Panc1 (cell line): ENCODE data around the gene NFATC1. TPM values are rescaled to one million over a fixed set of nuclear protein-coding genes. Genes with fewer than 3 reads are reported as not detected.

Experiments used
- ATAC-seq: fragments of 200-7000 bp; cut with Tn5 transposase; 2 replicates; pipeline ENCODE4 v1.9.1; 2020; ENCODE audit warnings: mild to moderate bottlenecking, moderate library complexity
- BruUV-seq: library from RNA; stranded (reverse); fragments of 400-500 nt; replicated peaks from 2 replicates; lab custom pipeline; 2021; lab: Mats Ljungman, UMichigan
- CTCF ChIA-PET: fragments of 300-600 bp; sonication (Branson Sonifier 250); formaldehyde crosslinking; loops from one replicate; lab custom pipeline; 2022; ENCODE audit warnings: antibody characterized with exemption; lab: Charles Lee
- POLR2A ChIA-PET: fragments of 300-600 bp; sonication (Branson Sonifier 250); formaldehyde crosslinking; loops from one replicate; lab custom pipeline; 2022; ENCODE audit warnings: antibody characterized with exemption; lab: Charles Lee
- DNase-seq: peaks from one replicate; pipeline ENCODE4 v3.0.0-alpha.2; 2010; ENCODE audit warnings: low read depth, low spot score
- H3K27ac ChIP-seq: 2 replicates; pipeline ENCODE4 v1.5.1; 2011; ENCODE audit warnings: mild to moderate bottlenecking, low read length, inconsistent platforms
- H3K27me3 ChIP-seq: fragments of 200-500 bp; sonication (Bioruptor generic); 2 replicates; pipeline ENCODE4 v1.6.0; 2014; ENCODE audit warnings: low read length, inconsistent platforms; ENCODE audit not compliant: control insufficient read depth, insufficient read depth
- H3K36me3 ChIP-seq: fragments of 200-500 bp; sonication (Bioruptor generic); 2 replicates; pipeline ENCODE4 v1.5.1; 2014; ENCODE audit warnings: inconsistent platforms, mild to moderate bottlenecking, low read length, moderate library complexity; ENCODE audit not compliant: control insufficient read depth, insufficient read depth
- H3K4me1 ChIP-seq: 2 replicates; pipeline ENCODE4 v1.5.1; 2011; ENCODE audit warnings: inconsistent platforms, mild to moderate bottlenecking, low read length, moderate library complexity; ENCODE audit not compliant: control insufficient read depth, insufficient read depth
- H3K4me3 ChIP-seq, 2 experiments: 2 replicates each; pipeline ENCODE4 v1.5.1; 2011 to 2012; ENCODE audit warnings: low read depth in 2 of 2, low read length in 2 of 2, mild to moderate bottlenecking in 2 of 2, inconsistent platforms in 1 of 2, moderate library complexity in 1 of 2
- H3K9me3 ChIP-seq: fragments of 200-500 bp; sonication (Bioruptor generic); 2 replicates; pipeline ENCODE4 v1.5.1; 2014; ENCODE audit warnings: low read depth, mild to moderate bottlenecking, inconsistent platforms, low read length, moderate library complexity; ENCODE audit not compliant: control insufficient read depth, insufficient read depth
- POLR2AphosphoS5 ChIP-seq: IDR thresholded peaks from 2 replicates; pipeline ENCODE4 v1.6.1; 2012; ENCODE audit warnings: mild to moderate bottlenecking, low read depth, low read length, moderate library complexity
- REST ChIP-seq, 2 experiments: IDR thresholded peaks; 2 replicates each; pipeline ENCODE4 v1.6.1; 2011 to 2012; ENCODE audit warnings: low read depth in 2 of 2, control low read depth in 1 of 2, low read length in 1 of 2, mild to moderate bottlenecking in 1 of 2, moderate library complexity in 1 of 2; ENCODE audit not compliant: insufficient read depth in 1 of 2
- SIN3A ChIP-seq: IDR thresholded peaks from 2 replicates; pipeline ENCODE4 v1.6.1; 2012; ENCODE audit warnings: low read depth, mild to moderate bottlenecking, low read length, moderate library complexity, borderline replicate concordance; ENCODE audit not compliant: insufficient read depth
- TCF7L2 ChIP-seq: IDR thresholded peaks from 2 replicates; pipeline ENCODE4 v1.6.1; 2011; ENCODE audit warnings: mild to moderate bottlenecking, low read depth, low read length, inconsistent platforms
- in situ Hi-C: cut with HindIII; loops from 2 replicates; pipeline ENCODE4 v1.10.0; 2016; ENCODE audit warnings: low sequenced_read_pairs, low pct_unique_long_range_greater_than_20kb
- intact Hi-C: fragments of 100-400 bp; cut with micrococcal nuclease; formaldehyde crosslinking; loops from one replicate; pipeline ENCODE4 v1.10.0; 2022; ENCODE audit not compliant: unreplicated experiment
- total RNA-seq: library from RNA; stranded (reverse); gene quantifications from one replicate; pipeline ENCODE4 v1.2.1, GENCODE V29; 2021; ENCODE audit not compliant: unreplicated experiment
- TF ChIP-seq, protein P1 (sequence below): fragments of 450-650 bp; IDR thresholded peaks from 2 replicates; pipeline ENCODE4 v1.5.1; 2017; ENCODE audit warnings: mild to moderate bottlenecking

Gene NFATC1
- total RNA-seq, 1 experiment from 2014 or later = 30.8 TPM

GRCh38 chr18:79520478-79521390 is 125.0 kb downstream of the NFATC1 start:
- Histone ChIP-seq H3K4me1 (no peaks in the 10 kb centered on the region), H3K4me3 (no peak overlapping the region), H3K36me3 (no peaks in the 10 kb centered on the region), H3K27ac (no peak overlapping the region), H3K9me3 (no peaks in the 10 kb centered on the region), H3K27me3 (no peaks in the 10 kb centered on the region)
- ChIA-PET CTCF (no interaction called here), POLR2A (no interaction called here)
- in situ Hi-C loops = no loop called here
- DNase-seq (no peak), ATAC-seq (no peak)
- TF ChIP-seq SIN3A (no peak), POLR2AphosphoS5 (no peak), TCF7L2 (no peak), REST (IDR thresholded peaks at IDR 0.05; ENCODE audit: insufficient read depth in 1 of 2, low read depth in 2 of 2, low read length in 1 of 2) (no peak)
- TF ChIP-seq, protein P1, sequence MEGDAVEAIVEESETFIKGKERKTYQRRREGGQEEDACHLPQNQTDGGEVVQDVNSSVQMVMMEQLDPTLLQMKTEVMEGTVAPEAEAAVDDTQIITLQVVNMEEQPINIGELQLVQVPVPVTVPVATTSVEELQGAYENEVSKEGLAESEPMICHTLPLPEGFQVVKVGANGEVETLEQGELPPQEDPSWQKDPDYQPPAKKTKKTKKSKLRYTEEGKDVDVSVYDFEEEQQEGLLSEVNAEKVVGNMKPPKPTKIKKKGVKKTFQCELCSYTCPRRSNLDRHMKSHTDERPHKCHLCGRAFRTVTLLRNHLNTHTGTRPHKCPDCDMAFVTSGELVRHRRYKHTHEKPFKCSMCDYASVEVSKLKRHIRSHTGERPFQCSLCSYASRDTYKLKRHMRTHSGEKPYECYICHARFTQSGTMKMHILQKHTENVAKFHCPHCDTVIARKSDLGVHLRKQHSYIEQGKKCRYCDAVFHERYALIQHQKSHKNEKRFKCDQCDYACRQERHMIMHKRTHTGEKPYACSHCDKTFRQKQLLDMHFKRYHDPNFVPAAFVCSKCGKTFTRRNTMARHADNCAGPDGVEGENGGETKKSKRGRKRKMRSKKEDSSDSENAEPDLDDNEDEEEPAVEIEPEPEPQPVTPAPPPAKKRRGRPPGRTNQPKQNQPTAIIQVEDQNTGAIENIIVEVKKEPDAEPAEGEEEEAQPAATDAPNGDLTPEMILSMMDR = no peak
- intact Hi-C loops = no loop called here
- no TSS peak for BruUV-seq

DNA sequence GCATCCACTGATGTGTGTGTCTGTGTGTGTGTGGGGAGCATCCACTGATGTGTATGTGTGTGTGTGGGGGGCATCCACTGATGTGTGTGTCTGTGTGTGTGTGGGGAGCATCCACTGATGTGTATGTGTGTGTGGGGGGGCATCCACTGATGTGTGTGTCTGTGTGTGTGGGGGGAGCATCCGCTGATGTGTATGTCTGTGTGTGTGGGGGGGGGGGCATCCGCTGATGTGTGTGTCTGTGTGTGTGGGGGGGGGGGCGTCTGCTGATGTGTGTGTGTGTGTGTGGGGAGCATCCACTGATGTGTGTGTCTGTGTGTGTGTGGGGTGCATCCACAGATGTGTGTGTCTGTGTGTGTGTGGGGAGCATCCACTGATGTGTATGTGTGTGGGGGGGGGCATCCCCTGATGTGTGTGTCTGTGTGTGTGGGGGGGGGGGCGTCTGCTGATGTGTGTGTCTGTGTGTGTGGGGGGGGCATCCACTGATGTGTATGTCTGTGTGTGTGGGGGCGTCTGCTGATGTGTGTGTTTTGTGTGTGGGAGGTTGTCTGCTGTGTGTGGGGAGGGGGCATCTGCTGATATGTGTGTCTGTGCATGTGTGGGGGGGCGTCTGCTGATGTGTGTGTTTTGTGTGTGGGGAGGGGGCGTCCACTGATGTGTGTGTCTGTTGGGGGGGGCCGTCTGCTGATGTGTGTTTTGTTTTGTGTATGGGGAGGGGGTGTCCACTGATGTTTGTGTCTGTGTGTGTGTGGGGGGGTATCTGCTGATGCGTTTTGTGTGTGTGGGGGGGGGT is 125.9 kb downstream of the NFATC1 start:
- DNase-seq = no peak
- no TSS peak for BruUV-seq
- Histone ChIP-seq H3K4me3 (no peak overlapping the region), H3K4me1 (no peaks in the 10 kb centered on the region), H3K36me3 (no peaks in the 10 kb centered on the region), H3K27ac (no peak overlapping the region), H3K27me3 (no peaks in the 10 kb centered on the region), H3K9me3 (no peaks in the 10 kb centered on the region)
- intact Hi-C loops = no loop called here
- in situ Hi-C loops = no loop called here
- no peak for ATAC-seq
- ChIA-PET CTCF (no interaction called here), POLR2A (no interaction called here)
- TF ChIP-seq, protein P1 = no peak
- TF ChIP-seq POLR2AphosphoS5 = no peak
- no peak for TF ChIP-seq REST (IDR thresholded peaks at IDR 0.05; ENCODE audit: insufficient read depth in 1 of 2, low read depth in 2 of 2, low read length in 1 of 2)
- TF ChIP-seq SIN3A = no peak
- TF ChIP-seq TCF7L2 = no peak
